KMS-11 (cell line): ENCODE data around the gene NOC4L.

Source experiments
- H2AFZ ChIP-seq: fragments of 200-600 bp; sonication (generic); 2 replicates; pipeline ENCODE4 v1.6.1; 2016; ENCODE audit warnings: antibody characterized with exemption, mixed run types, low read depth
- H3K27ac ChIP-seq: fragments of 200-600 bp; sonication (generic); 2 replicates; pipeline ENCODE4 v1.6.1; 2016; ENCODE audit warnings: mild to moderate bottlenecking, mixed run types
- H3K27me3 ChIP-seq: fragments of 200-600 bp; sonication (generic); 2 replicates; pipeline ENCODE4 v1.6.1; 2017; ENCODE audit warnings: mild to moderate bottlenecking, low read depth, mixed run types, moderate library complexity; ENCODE audit not compliant: insufficient read depth
- H3K36me3 ChIP-seq: fragments of 200-600 bp; sonication (generic); 2 replicates; pipeline ENCODE4 v1.6.1; 2017; ENCODE audit warnings: mild to moderate bottlenecking, mixed run types; ENCODE audit not compliant: insufficient read depth
- H3K4me1 ChIP-seq: fragments of 200-600 bp; sonication (generic); 2 replicates; pipeline ENCODE4 v1.6.1; 2016; ENCODE audit warnings: mild to moderate bottlenecking, low read depth, mixed run types; ENCODE audit not compliant: poor library complexity, severe bottlenecking
- H3K4me2 ChIP-seq: fragments of 200-600 bp; sonication (generic); 2 replicates; pipeline ENCODE4 v1.7.0; 2016; ENCODE audit warnings: mild to moderate bottlenecking, mixed run types
- H3K4me3 ChIP-seq: fragments of 200-600 bp; sonication (generic); IDR thresholded peaks from 2 replicates; pipeline ENCODE4 v1.6.1; 2017; ENCODE audit warnings: low read depth, low read length, mixed read lengths; ENCODE audit not compliant: insufficient read depth
- H3K79me2 ChIP-seq: fragments of 200-600 bp; sonication (generic); 2 replicates; pipeline ENCODE4 v1.6.1; 2016; ENCODE audit warnings: low read depth, mixed run types; ENCODE audit not compliant: insufficient read depth
- H3K9ac ChIP-seq: fragments of 200-600 bp; sonication (generic); 2 replicates; pipeline ENCODE4 v1.6.1; 2016; ENCODE audit warnings: mild to moderate bottlenecking, mixed run types
- H4K20me1 ChIP-seq: fragments of 200-600 bp; sonication (generic); 2 replicates; pipeline ENCODE4 v1.6.1; 2016; ENCODE audit warnings: mild to moderate bottlenecking, mixed run types; ENCODE audit not compliant: insufficient read depth
- TF ChIP-seq, protein P1 (sequence below): fragments of 200-600 bp; sonication (generic); conservative IDR thresholded peaks from 2 replicates; pipeline ENCODE4 v1.6.1; 2017; ENCODE audit warnings: low read depth, mild to moderate bottlenecking, antibody characterized with exemption, low read length, moderate library complexity, mixed read lengths

The NOC4L gene

DNA sequence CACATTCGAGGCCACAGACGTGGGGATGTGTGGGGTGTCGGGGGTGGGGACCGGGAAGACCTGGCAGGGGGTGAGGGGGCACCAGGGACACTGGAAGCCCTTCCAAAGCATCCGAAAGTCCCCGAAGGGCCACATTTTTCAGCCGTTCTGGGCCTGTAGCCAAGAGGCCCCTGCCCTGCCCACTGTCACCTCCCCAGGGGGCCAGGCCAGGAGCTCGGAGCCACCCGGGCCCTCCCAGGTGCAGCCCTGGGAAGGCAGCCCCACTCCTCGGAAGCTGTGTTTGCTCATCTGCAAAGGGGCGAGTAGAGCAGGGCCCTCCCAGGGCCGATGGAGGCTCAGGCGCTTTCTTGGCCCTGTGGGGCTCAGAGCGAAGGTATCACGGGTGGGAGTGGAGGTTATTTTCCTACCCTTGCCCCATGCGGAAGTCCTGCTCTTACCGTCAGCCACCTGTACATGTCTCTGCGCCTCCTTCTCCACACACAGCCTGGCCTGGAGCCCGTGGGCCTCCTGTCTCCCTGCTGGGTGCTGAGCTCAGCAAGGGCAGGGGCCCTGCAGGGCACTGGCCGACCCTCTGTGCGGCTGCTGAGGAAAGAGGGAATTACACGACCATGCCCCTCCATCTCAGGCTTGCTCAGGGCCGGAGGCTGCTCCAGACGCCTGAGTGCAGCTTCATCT, 27.2 kb downstream of the NOC4L start:
- no peaks in the 10 kb centered on the region for H3K4me1 ChIP-seq
- no peaks in the 10 kb centered on the region for H3K79me2 ChIP-seq
- H3K27me3 ChIP-seq: peaks cover 12% of the 10 kb centered on the region; the same call in 1 of the 2 replicates
- no peak overlapping the region for H3K27ac ChIP-seq
- H3K9ac ChIP-seq: no peak overlapping the region
- H3K4me3 ChIP-seq: no peak overlapping the region
- TF ChIP-seq, protein P1, sequence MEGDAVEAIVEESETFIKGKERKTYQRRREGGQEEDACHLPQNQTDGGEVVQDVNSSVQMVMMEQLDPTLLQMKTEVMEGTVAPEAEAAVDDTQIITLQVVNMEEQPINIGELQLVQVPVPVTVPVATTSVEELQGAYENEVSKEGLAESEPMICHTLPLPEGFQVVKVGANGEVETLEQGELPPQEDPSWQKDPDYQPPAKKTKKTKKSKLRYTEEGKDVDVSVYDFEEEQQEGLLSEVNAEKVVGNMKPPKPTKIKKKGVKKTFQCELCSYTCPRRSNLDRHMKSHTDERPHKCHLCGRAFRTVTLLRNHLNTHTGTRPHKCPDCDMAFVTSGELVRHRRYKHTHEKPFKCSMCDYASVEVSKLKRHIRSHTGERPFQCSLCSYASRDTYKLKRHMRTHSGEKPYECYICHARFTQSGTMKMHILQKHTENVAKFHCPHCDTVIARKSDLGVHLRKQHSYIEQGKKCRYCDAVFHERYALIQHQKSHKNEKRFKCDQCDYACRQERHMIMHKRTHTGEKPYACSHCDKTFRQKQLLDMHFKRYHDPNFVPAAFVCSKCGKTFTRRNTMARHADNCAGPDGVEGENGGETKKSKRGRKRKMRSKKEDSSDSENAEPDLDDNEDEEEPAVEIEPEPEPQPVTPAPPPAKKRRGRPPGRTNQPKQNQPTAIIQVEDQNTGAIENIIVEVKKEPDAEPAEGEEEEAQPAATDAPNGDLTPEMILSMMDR: no peak
- H3K4me2 ChIP-seq: no peak overlapping the region
- H3K36me3 ChIP-seq: no peaks in the 10 kb centered on the region
- H2AFZ ChIP-seq: no peak overlapping the region
- H4K20me1 ChIP-seq: no peaks in the 10 kb centered on the region

DNA sequence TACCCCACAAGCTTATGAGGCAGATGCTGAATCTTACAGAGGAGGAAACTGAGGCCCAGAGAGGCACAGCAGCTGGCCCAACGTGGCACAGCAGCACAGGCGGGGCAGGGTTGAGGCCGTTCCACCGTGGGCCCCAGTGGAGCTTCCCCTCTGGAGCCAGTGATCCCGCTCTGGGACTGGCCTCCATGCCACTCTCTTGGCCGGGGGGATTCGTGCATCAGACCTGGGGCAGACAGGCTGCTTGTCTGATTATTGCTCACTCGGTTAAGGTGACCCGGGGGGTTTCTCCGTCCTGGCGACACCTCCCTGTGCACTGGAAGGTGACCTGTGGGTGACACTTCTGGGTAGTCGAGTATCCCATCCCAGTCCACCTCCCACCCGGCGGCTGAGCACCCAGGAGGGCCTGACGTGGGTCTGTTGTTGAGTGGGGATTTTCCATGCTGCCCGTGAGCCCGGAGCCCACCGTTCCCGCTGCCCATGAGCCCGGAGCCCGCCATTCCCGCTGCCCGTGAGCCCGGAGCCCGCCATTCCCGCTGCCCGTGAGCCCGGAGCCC, 27.8 kb downstream of the NOC4L start:
- no peak overlapping the region for H3K27ac ChIP-seq
- no peak overlapping the region for H3K4me2 ChIP-seq
- TF ChIP-seq, protein P1: no peak
- no peaks in the 10 kb centered on the region for H4K20me1 ChIP-seq
- no peaks in the 10 kb centered on the region for H3K4me1 ChIP-seq
- no peaks in the 10 kb centered on the region for H3K36me3 ChIP-seq
- H3K27me3 ChIP-seq: peaks cover 12% of the 10 kb centered on the region; the same call in 1 of the 2 replicates
- no peak overlapping the region for H3K9ac ChIP-seq
- H3K4me3 ChIP-seq: no peak overlapping the region
- no peaks in the 10 kb centered on the region for H3K79me2 ChIP-seq
- no peak overlapping the region for H2AFZ ChIP-seq

DNA sequence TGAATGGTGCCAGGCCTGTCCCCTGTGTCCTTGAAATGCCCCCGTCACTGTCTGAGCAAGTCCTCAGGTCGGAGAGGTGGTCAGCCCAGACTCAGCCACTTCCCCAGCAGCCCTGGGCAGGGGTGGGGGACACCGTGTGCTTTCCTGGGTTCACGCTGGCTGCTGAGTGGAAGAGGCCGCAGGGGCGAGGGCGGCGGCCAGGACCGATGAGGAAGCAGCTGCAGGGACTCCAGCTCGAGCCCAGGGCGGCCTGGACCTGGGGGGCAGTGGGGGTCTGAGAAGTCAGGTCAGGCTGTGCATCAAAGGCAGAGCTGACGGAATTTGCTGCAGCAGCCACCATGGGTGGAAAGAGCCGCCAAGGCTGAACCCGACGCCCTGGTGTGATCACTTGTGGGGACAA, 28.4 kb downstream of the NOC4L start:
- H4K20me1 ChIP-seq: no peaks in the 10 kb centered on the region
- no peak overlapping the region for H2AFZ ChIP-seq
- H3K27me3 ChIP-seq: peaks cover 12% of the 10 kb centered on the region; the same call in 1 of the 2 replicates
- no peaks in the 10 kb centered on the region for H3K36me3 ChIP-seq
- no peak overlapping the region for H3K9ac ChIP-seq
- H3K79me2 ChIP-seq: no peaks in the 10 kb centered on the region
- no peaks in the 10 kb centered on the region for H3K4me1 ChIP-seq
- TF ChIP-seq, protein P1: no peak
- no peak overlapping the region for H3K4me3 ChIP-seq
- H3K4me2 ChIP-seq: no peak overlapping the region
- no peak overlapping the region for H3K27ac ChIP-seq

DNA sequence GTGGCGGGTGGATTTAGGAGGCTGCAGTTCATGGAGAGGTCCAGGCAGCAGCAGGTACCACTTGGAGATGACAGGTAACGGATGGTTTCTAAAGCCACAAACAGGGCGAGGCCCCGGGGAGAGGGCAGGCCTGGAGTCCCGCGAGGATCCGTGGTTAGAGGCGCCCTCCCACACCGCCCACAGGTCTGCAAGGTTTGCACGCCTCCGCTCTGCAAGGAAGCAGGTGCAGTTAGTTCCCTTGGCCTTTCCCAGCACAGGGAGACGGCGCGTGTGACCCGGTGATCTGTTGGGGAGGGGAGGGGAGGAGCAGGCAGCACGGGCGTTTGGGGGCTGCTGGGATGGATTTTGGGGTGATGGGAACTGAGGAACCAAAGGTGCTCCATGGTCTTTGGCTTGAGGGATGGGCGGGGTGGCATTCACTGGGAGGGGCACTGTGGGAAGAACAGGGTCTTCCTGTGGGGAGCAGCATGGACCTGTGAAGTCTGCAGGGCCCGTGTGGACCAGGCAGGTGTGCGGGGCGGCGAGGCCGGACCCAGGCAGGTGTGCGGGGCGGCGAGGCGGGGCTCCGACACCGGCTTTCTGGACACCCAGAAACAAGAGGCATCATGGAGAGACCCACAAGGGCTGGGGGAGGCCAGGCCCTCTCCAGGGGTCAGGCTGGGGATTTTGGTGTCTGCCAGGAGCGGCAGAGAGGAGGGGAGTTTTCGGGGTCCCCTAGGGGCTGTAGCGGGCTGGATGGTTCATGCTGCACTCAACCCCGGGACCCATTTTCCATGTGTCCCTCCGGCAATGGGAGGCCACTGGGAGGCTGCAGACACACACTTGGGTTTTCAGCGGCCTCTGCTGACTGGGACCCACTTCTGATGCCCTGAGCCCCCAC, 29.1 kb downstream of the NOC4L start:
- H3K27me3 ChIP-seq: peaks cover 12% of the 10 kb centered on the region; the same call in 1 of the 2 replicates
- H3K4me3 ChIP-seq: no peak overlapping the region
- H3K79me2 ChIP-seq: no peaks in the 10 kb centered on the region

More for the DNA sequence above, 29.1 kb downstream of the NOC4L start:
- TF ChIP-seq, protein P1: no peak
- no peak overlapping the region for H3K27ac ChIP-seq
- no peak overlapping the region for H2AFZ ChIP-seq
- no peak overlapping the region for H3K4me2 ChIP-seq
- no peaks in the 10 kb centered on the region for H3K36me3 ChIP-seq
- no peaks in the 10 kb centered on the region for H3K4me1 ChIP-seq
- no peak overlapping the region for H3K9ac ChIP-seq
- no peaks in the 10 kb centered on the region for H4K20me1 ChIP-seq
